NCI-H1694 treated with DMSO at 0.1 percent for 48 hours (cell line): ENCODE results near the gene ENTHD1.
"Not testable (repeated sequence)": the region's sequence is repeated elsewhere in the genome, so short reads cannot be mapped to it uniquely, and the experiment has no call there.

Source experiments
- DNase-seq: peaks from one replicate; lab custom pipeline; 2025; lab: John Stamatoyannopoulos, UW

The ENTHD1 gene

GRCh38 chr22:39785232-39785631, 108.3 kb downstream of the ENTHD1 start:
- DNase-seq: no peak

- DNase-seq: no peak
Observed at GRCh38 chr22:39777716-39778454, 115.7 kb downstream of the ENTHD1 start.

DNA sequence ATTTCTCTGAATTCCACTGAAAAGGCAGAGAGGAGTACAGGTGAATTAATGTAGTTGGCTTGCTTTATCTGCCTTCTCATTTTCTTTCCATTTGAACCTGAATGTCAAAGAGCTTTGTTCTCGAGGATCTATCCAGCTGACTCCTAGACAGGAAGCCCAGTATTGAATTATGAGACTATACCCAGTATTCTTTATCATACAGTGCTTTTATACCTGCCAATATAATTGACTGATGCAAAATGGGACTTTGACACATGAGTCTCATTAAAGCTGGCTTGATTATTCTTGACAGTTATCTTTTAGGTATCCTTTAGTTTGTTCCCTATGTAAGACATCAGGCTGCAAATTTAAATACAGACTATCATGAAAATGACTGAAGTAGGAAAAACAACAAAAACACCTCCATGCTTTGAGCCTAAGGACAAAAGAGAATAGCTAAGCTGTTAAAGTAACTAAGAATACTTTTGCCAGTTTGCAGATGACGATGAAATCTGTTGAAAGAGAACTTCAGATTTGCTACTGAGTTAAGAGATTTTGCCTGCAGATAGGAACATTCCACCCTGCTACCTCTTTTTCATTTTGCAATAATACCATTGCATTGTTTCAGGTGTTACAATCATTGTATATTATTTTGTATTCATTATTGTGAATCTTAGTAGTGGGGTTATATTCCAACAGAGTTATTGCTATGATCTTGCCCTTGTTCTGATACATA, 117.1 kb downstream of the ENTHD1 start:
- no peak for DNase-seq

GRCh38 chr22:39773976-39774539, 119.5 kb downstream of the ENTHD1 start:
- no peak for DNase-seq

GRCh38 chr22:39773503-39773902, 120.1 kb downstream of the ENTHD1 start:
- no peak for DNase-seq

GRCh38 chr22:39771486-39771885, 122.1 kb downstream of the ENTHD1 start:
- no peak for DNase-seq

DNA sequence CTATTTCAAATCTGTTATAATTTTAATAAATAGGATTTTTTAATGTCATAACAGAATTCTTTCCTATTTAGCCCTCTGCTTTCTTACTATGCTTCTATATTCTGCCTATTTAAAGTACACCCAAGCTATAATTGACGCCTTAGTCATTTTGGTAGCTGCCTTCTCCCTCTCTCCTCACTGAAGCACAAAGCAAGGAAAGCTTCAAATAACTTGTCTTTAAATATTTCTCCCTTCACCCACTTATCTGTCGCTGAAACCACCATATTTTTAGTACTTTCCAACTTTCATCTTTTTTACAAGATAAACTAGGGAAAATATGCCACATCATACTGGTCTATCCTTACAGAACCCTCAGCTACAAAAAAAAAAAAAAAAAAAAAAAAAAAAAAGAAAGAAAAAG, 127.9 kb downstream of the ENTHD1 start:
- no peak for DNase-seq

- no peak for DNase-seq
Observed at GRCh38 chr22:39765046-39765445, 128.5 kb downstream of the ENTHD1 start.

GRCh38 chr22:39763276-39763675, 130.3 kb downstream of the ENTHD1 start:
- DNase-seq: no peak

DNA sequence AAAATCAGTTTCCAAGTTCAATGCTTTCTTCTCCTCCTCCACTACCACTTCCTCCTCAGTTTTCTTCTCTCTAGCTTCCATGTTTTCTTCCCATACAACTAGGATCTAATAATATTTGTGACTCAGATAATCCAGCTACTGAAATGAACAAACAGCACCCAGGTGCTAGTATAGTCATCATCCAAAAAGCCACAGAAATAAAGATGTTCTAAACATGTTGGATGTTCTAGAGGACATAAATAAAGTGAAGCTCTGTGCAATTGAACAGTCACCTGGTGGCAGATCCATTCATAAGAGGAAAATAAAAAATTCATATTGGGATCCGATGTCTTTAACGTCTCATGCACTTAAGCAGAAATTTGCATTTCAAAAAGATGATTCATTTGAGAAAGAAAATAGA, 142.8 kb downstream of the ENTHD1 start:
- DNase-seq: no peak

DNA sequence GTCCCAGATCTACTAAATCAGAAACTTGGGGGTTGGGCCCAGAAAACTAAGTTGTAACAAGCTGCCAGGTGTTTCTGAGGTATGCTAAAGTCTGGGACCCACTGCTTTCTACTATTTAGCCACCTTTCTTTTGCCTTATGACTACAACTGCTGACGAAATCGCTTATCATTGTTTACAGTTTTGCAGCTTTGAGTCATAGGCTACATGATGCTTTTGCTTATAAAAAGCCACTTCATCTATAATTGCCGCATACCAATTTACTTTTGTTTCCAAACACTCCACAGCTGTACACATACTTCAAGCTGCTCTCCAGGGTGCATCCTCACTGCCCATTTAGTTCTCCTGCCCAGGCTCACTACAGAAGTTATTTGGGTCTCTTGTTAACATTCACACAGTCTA, 144.7 kb downstream of the ENTHD1 start:
- no peak for DNase-seq

- no peak for DNase-seq
Observed at GRCh38 chr22:39746600-39747262, 146.8 kb downstream of the ENTHD1 start.

- DNase-seq: no peak
Observed at GRCh38 chr22:39745789-39746188, 147.8 kb downstream of the ENTHD1 start.

DNA sequence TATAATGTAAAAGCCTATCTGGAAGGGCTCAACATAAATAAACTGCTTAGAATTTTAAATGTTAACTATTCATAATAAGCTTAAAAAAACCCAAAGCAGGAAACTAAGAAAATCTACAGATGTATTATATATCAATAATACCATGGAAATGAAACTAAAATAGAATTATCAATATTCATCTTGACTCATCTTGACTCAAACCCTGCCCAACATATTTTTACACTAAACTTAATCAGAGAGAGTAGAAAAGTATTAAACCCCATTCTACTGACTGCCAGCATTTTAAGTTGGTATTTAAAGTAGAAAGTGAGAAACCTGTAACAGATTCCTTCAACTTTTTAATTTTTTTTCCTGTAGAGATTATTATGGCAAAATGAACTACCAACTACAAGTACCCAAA, 149.2 kb downstream of the ENTHD1 start:
- DNase-seq: no peak

DNA sequence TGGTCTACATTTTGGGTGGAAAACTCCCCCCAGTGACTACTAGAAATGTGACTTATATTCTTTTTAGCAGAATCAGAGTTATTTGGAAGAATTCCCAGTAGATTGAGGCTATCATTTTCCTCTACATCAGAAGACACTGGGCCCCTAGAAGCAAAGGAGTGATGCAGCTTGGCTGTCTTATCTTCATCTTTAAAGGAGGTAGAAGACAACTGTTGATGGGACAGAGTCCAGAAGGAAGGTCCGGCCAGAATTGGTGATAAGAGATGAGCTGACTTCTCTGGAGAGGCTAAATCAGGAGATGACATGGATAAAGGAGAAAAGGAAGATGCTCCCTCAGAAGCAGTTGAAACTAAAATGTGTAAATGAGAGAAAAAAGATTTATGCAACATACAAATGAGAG, 149.6 kb downstream of the ENTHD1 start:
- DNase-seq: no peak

- no peak for DNase-seq
Observed at GRCh38 chr22:39739338-39740027, 154.1 kb downstream of the ENTHD1 start.

- no peak for DNase-seq
Observed at GRCh38 chr22:39738746-39739145, 154.8 kb downstream of the ENTHD1 start.

GRCh38 chr22:39735776-39736175, 157.8 kb downstream of the ENTHD1 start:
- DNase-seq: no peak

DNA sequence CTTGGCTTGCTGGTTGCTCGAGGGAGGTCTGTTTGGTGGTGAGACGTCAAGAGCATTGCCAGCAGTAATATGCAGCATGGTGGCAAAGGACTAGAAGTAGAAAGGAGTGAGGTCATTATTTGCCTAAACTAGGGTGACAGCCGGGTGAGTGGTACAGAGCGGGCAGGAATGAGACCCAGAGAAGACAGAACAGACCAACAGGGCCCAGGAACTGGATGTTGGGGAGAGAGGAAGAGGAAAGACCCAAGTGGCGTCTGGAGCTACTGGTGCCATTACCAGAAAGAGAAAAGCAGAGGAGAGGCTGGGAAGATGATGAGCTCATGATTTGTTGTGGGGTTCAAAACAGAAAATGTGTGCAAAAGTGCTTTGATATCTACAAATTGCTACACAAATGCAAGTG, 158.7 kb downstream of the ENTHD1 start:
- DNase-seq: no peak

GRCh38 chr22:39734046-39734445, 159.5 kb downstream of the ENTHD1 start:
- not testable (repeated sequence) for DNase-seq

DNA sequence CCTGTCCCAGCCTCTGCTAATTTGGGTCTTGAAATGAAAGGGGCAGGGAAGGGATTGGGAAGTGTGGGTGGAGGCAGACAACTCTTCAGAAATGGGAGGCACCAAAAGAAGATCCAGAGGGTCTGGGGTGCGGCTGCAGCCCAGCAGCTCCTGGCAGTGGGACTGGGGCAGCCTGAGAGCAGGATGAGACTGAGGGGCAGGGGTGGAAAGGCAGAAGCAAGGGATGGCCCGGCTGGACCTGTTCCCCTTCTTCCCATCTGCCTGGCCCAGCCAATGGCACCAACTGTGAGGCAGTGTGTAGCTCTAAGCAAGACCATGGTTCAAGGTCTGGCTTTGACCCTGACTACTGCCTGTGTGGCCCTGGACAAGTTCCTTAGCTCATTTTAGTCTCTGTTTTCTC, 160.4 kb downstream of the ENTHD1 start:
- no peak for DNase-seq

GRCh38 chr22:39732625-39733024, 160.9 kb downstream of the ENTHD1 start:
- DNase-seq: no peak
